ENCODE measurements around the gene CBR4. TPM values are rescaled to one million over a fixed set of nuclear protein-coding genes. Genes with fewer than 3 reads are reported as not detected.

The CBR4 gene
- total RNA-seq (10 to 100 TPM; 13.8 to 24.3 (median 18.0) TPM), total RNA-seq (3.7 to 40.9 (median 15.7) reads per million in 29 experiments)
- 24.7 TPM for total RNA-seq (2013)

DNA sequence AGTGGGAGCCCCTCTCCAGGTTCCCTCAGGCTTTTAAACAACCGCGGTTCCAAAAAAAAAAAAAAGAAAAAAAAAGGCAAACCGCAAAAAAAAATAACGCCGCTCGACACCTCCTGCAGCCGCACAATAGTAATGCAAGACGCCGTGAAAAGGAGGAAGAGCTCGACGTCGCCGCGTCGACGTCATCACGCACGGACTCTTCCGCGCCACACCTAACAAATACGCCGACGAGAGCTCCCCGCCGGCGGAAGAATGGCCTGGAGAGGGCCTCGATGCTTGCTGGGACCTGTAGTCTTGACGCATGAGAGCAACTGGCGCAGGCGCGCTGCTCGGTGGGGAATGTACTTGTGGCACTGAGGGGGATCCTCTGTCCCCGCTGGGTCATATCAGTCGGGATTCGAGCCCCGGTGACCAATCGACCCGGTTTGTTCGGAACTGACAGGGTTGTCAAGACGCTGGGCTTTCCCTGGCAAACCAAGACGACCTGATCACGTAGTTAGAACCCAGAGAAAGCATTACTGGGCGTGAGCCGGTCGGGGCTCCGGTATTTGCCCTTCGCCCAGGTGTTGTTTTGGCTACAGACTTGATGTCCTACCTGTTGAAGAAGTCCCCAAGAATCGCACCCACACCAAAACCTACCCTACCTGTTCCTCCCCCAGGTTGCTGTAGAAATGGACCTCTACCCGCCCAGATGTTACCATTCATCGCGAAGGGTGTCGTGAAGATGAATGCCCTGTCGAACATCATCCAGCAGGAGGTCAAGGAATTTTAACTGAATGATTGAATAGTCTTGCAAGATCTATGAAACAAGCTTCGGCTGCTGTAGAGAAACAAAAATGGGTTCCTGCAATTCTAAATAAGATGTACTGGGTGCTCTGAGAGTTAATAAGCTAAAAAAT, at the start of gene CBR4:
CBR4 (minus strand) TSS at position 131 of the 899 bp plus-strand sequence. CDS start 166 bp downstream, outside the sequence.
- ATAC-seq (replicated peaks in 1 of 4) = peak; percentile 95 to 97 (median 97)
- no peaks in the 10 kb centered on the region for H3K9me3 Mint-ChIP-seq
- peak within 1 kb of the TSS; percentile 91 to 94 for H3K27ac Mint-ChIP-seq
- H3K36me3 Mint-ChIP-seq = peaks cover 3% of the 10 kb centered on the region
- H3K27me3 Mint-ChIP-seq = no peaks in the 10 kb centered on the region
- WGBS (ENCODE audit: insufficient coverage) = under 1% methylated on average over 40 of the region's 54 CpGs
- no peaks in the 10 kb centered on the region for H3K27me3 ChIP-seq (replicated peaks in 1 of 2; ENCODE audit: control insufficient read depth in 2 of 2, extremely low read depth in 1 of 2, insufficient read depth in 2 of 2, low read length in 1 of 2)
- H3K4me1 ChIP-seq (ENCODE audit: control insufficient read depth in 1 of 2, extremely low read depth in 1 of 2, insufficient read depth in 2 of 2, low read length in 2 of 2) = peaks cover 15% of the 10 kb centered on the region in 2 experiments
- peak; percentile 88 to 99 (median 96) for DNase-seq
- peaks cover 36 to 54% (median 40%) of the 10 kb centered on the region in 3 donors for H3K4me1 Mint-ChIP-seq
- ChIA-PET CTCF (interaction anchor here (0.5 to 1.6 kb wide), 28 partner anchors 9 to 1016 kb away, joined by 3 to 25 read pairs (median 4); partner anchors contain the start of genes DDX60L (in 2 of the 2), MFAP3L (in 1 of the 2) and NEK1 (in 1 of the 2)), POLR2A (interaction anchor here (0.5 to 1.0 kb wide), 13 partner anchors 14 to 1015 kb away, joined by 3 to 12 read pairs (median 4); partner anchors contain the start of genes CLCN3 (in 1 of the 2), DDX60 (in 1 of the 2) and DDX60L (in 1 of the 2))
- H3K27ac ChIP-seq (ENCODE audit: low read length) = peak within 1 kb of the TSS; percentile 86
- peak within 1 kb of the TSS; percentile 89 to 97 (median 91) for H3K4me3 Mint-ChIP-seq
- peak within 1 kb of the TSS; percentile 69 to 94 for H3K4me3 ChIP-seq (ENCODE audit: control insufficient read depth in 1 of 2, extremely low read depth in 1 of 2, low read length in 1 of 2)
- H3K9me3 ChIP-seq = no peaks in the 10 kb centered on the region
- H3K36me3 ChIP-seq (ENCODE audit: control insufficient read depth in 2 of 2, extremely low read depth in 1 of 2, insufficient read depth in 1 of 2, low read length in 1 of 2) = no peaks in the 10 kb centered on the region

DNA sequence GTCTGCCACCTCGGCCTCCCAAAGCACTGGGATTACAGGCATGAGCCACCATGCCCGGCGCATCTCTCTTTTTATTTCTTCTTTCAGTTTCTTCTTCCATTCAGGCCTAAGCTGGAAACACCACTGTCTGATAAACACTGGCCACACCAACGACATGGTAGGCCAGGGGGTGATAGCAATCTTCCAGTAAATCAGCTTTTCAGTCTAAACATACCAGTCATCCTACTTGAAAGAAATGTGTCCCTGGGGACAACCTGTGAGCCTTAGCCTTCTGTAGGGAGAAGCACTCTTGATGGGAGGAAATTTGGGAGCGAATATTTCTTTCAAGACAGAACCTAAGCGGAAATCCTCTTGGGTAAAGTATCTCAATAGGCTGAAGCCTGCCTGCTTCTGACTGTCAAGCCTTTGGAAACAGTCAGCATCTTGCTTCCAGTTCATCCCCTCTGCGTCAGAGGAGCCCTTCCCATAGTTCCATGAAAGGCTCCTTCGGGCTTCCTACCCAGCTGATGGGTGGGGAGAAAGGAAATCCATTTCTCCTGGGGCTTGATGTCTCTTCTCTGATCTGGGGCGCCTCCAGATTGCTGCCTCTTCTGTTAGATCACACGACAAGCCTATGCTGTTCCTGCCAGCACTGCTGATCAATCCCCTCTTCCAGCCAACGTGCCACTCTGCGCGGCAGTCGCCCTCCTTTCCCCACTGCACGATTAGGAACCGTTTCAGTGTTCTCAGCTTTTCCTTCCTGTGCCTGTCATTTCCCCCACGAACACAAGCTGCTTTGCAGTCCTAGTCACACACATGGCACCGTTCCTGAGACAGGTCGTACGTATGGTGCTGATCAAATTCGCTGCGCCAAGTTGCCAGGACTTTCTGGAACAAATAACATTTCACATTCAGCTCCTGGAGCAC, 49.5 kb upstream of the CBR4 start:
- Mint-ChIP-seq H3K27ac (no peak overlapping the region), H3K4me1 (no peaks in the 10 kb centered on the region), H3K9me3 (no peaks in the 10 kb centered on the region), H3K4me3 (no peak overlapping the region), H3K27me3 (peaks cover 6 to 13% of the 10 kb centered on the region in 2 donors), H3K36me3 (no peaks in the 10 kb centered on the region)
- Histone ChIP-seq H3K9me3 (no peaks in the 10 kb centered on the region), H3K27me3 (replicated peaks in 1 of 2; ENCODE audit: control insufficient read depth in 2 of 2, extremely low read depth in 1 of 2, insufficient read depth in 2 of 2, low read length in 1 of 2) (peaks cover 0 to 3% of the 10 kb centered on the region in 2 experiments), H3K4me1 (ENCODE audit: control insufficient read depth in 1 of 2, extremely low read depth in 1 of 2, insufficient read depth in 2 of 2, low read length in 2 of 2) (no peaks in the 10 kb centered on the region), H3K4me3 (ENCODE audit: control insufficient read depth in 1 of 2, extremely low read depth in 1 of 2, low read length in 1 of 2) (no peak overlapping the region), H3K36me3 (ENCODE audit: control insufficient read depth in 2 of 2, extremely low read depth in 1 of 2, insufficient read depth in 1 of 2, low read length in 1 of 2) (no peaks in the 10 kb centered on the region), H3K27ac (ENCODE audit: low read length) (no peak overlapping the region)
- 72% methylated on average over 20 of the region's 22 CpGs for WGBS (ENCODE audit: insufficient coverage)
- DNase-seq (no peak), ATAC-seq (replicated peaks in 1 of 4) (no peak)
- CTCF ChIA-PET = interaction anchor here in 1 of 2 donors (0.6 kb wide), 1 partner anchor 1048 kb away, joined by 3 read pairs; no protein-coding TSS in a partner anchor
- POLR2A ChIA-PET = no interaction called here

DNA sequence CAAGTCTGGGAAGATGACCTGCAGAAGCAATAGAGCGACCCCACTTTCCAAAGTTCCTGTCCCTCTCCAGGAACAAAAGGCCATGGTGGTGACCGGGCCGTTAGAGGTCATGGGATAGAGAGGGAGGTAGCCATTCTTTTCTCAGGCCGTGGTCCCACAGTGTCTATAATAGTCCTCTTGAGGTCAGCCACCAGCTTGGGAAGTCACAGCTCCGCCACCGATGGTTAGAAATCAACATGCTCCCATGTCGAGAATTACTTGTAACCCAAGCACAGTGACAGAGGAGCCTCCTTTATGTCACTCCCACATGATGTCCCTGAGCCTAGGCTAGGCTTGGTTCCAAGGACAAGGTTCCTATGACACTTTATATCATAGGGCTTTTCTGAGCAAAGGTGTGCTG, 48.3 kb upstream of the CBR4 start:
- Histone ChIP-seq H3K4me1 (ENCODE audit: control insufficient read depth in 1 of 2, extremely low read depth in 1 of 2, insufficient read depth in 2 of 2, low read length in 2 of 2) (no peaks in the 10 kb centered on the region), H3K27me3 (replicated peaks in 1 of 2; ENCODE audit: control insufficient read depth in 2 of 2, extremely low read depth in 1 of 2, insufficient read depth in 2 of 2, low read length in 1 of 2) (peaks cover 0 to 3% of the 10 kb centered on the region in 2 experiments), H3K36me3 (ENCODE audit: control insufficient read depth in 2 of 2, extremely low read depth in 1 of 2, insufficient read depth in 1 of 2, low read length in 1 of 2) (no peaks in the 10 kb centered on the region), H3K9me3 (no peaks in the 10 kb centered on the region), H3K27ac (ENCODE audit: low read length) (no peak overlapping the region), H3K4me3 (ENCODE audit: control insufficient read depth in 1 of 2, extremely low read depth in 1 of 2, low read length in 1 of 2) (no peak overlapping the region)
- H3K27ac Mint-ChIP-seq = no peak overlapping the region
- whole genome bisulfite sequencing (ENCODE audit: insufficient coverage) = 81% methylated on average over 6 of the region's 7 CpGs
- no peak overlapping the region for H3K4me3 Mint-ChIP-seq
- no peak for ATAC-seq (replicated peaks in 1 of 4)
- no peak for DNase-seq
- POLR2A ChIA-PET = no interaction called here
- no peaks in the 10 kb centered on the region for H3K4me1 Mint-ChIP-seq
- H3K27me3 Mint-ChIP-seq = peaks cover 6 to 15% of the 10 kb centered on the region in 2 donors
- CTCF ChIA-PET = interaction anchor here in 1 of 2 donors (0.6 kb wide), 1 partner anchor 1049 kb away, joined by 3 read pairs; no protein-coding TSS in a partner anchor
- no peaks in the 10 kb centered on the region for H3K36me3 Mint-ChIP-seq
- H3K9me3 Mint-ChIP-seq = no peaks in the 10 kb centered on the region

DNA sequence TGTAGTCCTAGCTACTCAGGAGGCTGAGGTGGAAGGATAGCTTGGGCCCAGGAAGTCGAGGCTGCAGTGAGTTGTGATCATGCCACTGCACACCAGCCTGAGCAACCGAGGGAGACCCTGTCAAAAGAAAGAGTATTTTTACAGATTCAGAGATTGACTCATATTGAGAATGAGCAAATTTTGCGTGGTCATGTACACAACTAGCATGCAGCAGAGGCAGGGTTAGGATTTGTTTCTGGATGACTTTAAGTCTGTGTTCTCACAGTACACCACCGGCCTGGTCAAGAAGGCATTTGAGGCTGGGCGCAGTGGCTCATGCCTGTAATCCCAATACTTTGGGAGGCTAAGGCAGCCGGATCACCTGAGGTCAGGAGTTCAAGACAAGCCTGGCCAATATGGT, 44.8 kb upstream of the CBR4 start:
- CTCF ChIA-PET = no interaction called here

DNA sequence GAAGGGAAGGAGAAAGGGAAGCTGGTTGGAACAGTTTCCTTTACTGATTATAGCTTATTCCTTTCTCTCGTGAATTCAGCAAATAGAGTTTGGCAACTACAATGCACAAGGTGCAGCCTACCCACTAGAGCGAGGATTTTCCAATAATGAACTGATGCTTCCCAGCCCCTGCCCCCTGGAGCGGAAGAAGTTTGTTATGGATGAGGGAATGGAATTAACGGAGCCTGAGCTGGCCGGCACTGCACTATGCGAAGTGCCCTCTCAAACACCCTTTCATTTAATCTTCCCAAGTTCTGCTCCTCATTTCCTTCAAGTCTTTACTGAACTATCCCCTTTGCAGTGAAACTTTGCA, 42.5 kb upstream of the CBR4 start:
- Histone ChIP-seq H3K36me3 (ENCODE audit: control insufficient read depth in 2 of 2, extremely low read depth in 1 of 2, insufficient read depth in 1 of 2, low read length in 1 of 2) (no peaks in the 10 kb centered on the region), H3K27me3 (replicated peaks in 1 of 2; ENCODE audit: control insufficient read depth in 2 of 2, extremely low read depth in 1 of 2, insufficient read depth in 2 of 2, low read length in 1 of 2) (no peaks in the 10 kb centered on the region), H3K4me3 (ENCODE audit: control insufficient read depth in 1 of 2, extremely low read depth in 1 of 2, low read length in 1 of 2) (no peak overlapping the region), H3K27ac (ENCODE audit: low read length) (no peak overlapping the region), H3K9me3 (no peaks in the 10 kb centered on the region), H3K4me1 (ENCODE audit: control insufficient read depth in 1 of 2, extremely low read depth in 1 of 2, insufficient read depth in 2 of 2, low read length in 2 of 2) (no peaks in the 10 kb centered on the region)
- Mint-ChIP-seq H3K9me3 (no peaks in the 10 kb centered on the region), H3K4me1 (no peaks in the 10 kb centered on the region), H3K27me3 (peaks cover 2 to 17% of the 10 kb centered on the region in 2 donors), H3K4me3 (no peak overlapping the region), H3K36me3 (no peaks in the 10 kb centered on the region), H3K27ac (no peak overlapping the region)
- POLR2A ChIA-PET = no interaction called here
- no peak for DNase-seq
- CTCF ChIA-PET = no interaction called here
- ATAC-seq (replicated peaks in 1 of 4) = no peak
- WGBS (ENCODE audit: insufficient coverage) = 92% methylated on average over 2 of the region's 6 CpGs

More for the DNA sequence above, 44.8 kb upstream of the CBR4 start:
- 80% methylated on average over 5 of the region's 6 CpGs for WGBS (ENCODE audit: insufficient coverage)
- no peaks in the 10 kb centered on the region for H3K9me3 Mint-ChIP-seq
- Histone ChIP-seq H3K9me3 (no peaks in the 10 kb centered on the region), H3K36me3 (ENCODE audit: control insufficient read depth in 2 of 2, extremely low read depth in 1 of 2, insufficient read depth in 1 of 2, low read length in 1 of 2) (no peaks in the 10 kb centered on the region), H3K27me3 (replicated peaks in 1 of 2; ENCODE audit: control insufficient read depth in 2 of 2, extremely low read depth in 1 of 2, insufficient read depth in 2 of 2, low read length in 1 of 2) (peaks cover 0 to 3% of the 10 kb centered on the region in 2 experiments), H3K4me1 (ENCODE audit: control insufficient read depth in 1 of 2, extremely low read depth in 1 of 2, insufficient read depth in 2 of 2, low read length in 2 of 2) (no peaks in the 10 kb centered on the region), H3K4me3 (ENCODE audit: control insufficient read depth in 1 of 2, extremely low read depth in 1 of 2, low read length in 1 of 2) (no peak overlapping the region), H3K27ac (ENCODE audit: low read length) (no peak overlapping the region)
- H3K27me3 Mint-ChIP-seq = peaks cover 4 to 19% of the 10 kb centered on the region in 2 donors
- no peak overlapping the region for H3K4me3 Mint-ChIP-seq
- POLR2A ChIA-PET = no interaction called here
- DNase-seq (no peak), ATAC-seq (replicated peaks in 1 of 4) (no peak)
- H3K36me3 Mint-ChIP-seq = no peaks in the 10 kb centered on the region
- no peaks in the 10 kb centered on the region for H3K4me1 Mint-ChIP-seq
- no peak overlapping the region for H3K27ac Mint-ChIP-seq
